ENCODE data around the gene LRRC58.

The LRRC58 gene

GRCh38 chr3:120339362-120339761 is 9.8 kb downstream of the LRRC58 start:
- Histone ChIP-seq H3K27ac (ENCODE audit: low read depth, low read length) (no peak overlapping the region), H3K4me3 (ENCODE audit: insufficient read depth, low read length, poor library complexity, severe bottlenecking) (no peak overlapping the region), H2AFZ (ENCODE audit: low read depth, low read length, severe bottlenecking) (no peak overlapping the region), H4K20me1 (ENCODE audit: low read depth, low read length) (peaks cover 19% of the 10 kb centered on the region), H3F3A (ENCODE audit: insufficient read depth) (no peaks in the 10 kb centered on the region), H3K79me2 (ENCODE audit: insufficient read depth, low read length) (peaks cover 96% of the 10 kb centered on the region), H3K9ac (ENCODE audit: low read length) (no peak overlapping the region), H3K27me3 (ENCODE audit: low read length) (no peaks in the 10 kb centered on the region), H3K4me2 (ENCODE audit: low read depth, low read length, poor library complexity, severe bottlenecking) (no peak overlapping the region), H3K36me3 (ENCODE audit: low read length) (peaks cover 72% of the 10 kb centered on the region), H3K9me2 (replicated peaks; ENCODE audit: insufficient read depth, low read length) (no peaks in the 10 kb centered on the region), H3K9me3 (ENCODE audit: insufficient read depth, low read length) (peaks cover 38% of the 10 kb centered on the region; the same call in 1 of the 2 replicates)
- TF ChIP-seq CTCF (IDR thresholded peaks at IDR 0.05; ENCODE audit: insufficient read depth, low read length, poor library complexity, severe bottlenecking) (no peak), EZH2phosphoT487 (conservative IDR thresholded peaks at IDR 0.05; ENCODE audit: low read length) (no peak)

GRCh38 chr3:120338517-120338916 is 10.6 kb downstream of the LRRC58 start:
- Histone ChIP-seq H3K79me2 (ENCODE audit: insufficient read depth, low read length) (peaks cover 88% of the 10 kb centered on the region), H3K27me3 (ENCODE audit: low read length) (no peaks in the 10 kb centered on the region), H4K20me1 (ENCODE audit: low read depth, low read length) (peaks cover 19% of the 10 kb centered on the region)

GRCh38 chr3:120332646-120333045 is 16.5 kb downstream of the LRRC58 start:
- peaks cover 14% of the 10 kb centered on the region for H4K20me1 ChIP-seq (ENCODE audit: low read depth, low read length)
- H3K36me3 ChIP-seq (ENCODE audit: low read length), result peaks cover 46% of the 10 kb centered on the region
- H3K9me2 ChIP-seq (replicated peaks; ENCODE audit: insufficient read depth, low read length), result no peaks in the 10 kb centered on the region
- no peaks in the 10 kb centered on the region for H3K9me3 ChIP-seq (ENCODE audit: insufficient read depth, low read length)
- TF ChIP-seq CTCF (IDR thresholded peaks at IDR 0.05; ENCODE audit: insufficient read depth, low read length, poor library complexity, severe bottlenecking), result no peak
- no peak for TF ChIP-seq EZH2phosphoT487 (conservative IDR thresholded peaks at IDR 0.05; ENCODE audit: low read length)
- no peak overlapping the region for H3K9ac ChIP-seq (ENCODE audit: low read length)
- H3F3A ChIP-seq (ENCODE audit: insufficient read depth), result no peaks in the 10 kb centered on the region; the same call in 1 of the 2 replicates
- H3K27me3 ChIP-seq (ENCODE audit: low read length), result no peaks in the 10 kb centered on the region
- H3K27ac ChIP-seq (ENCODE audit: low read depth, low read length), result no peak overlapping the region
- H3K4me3 ChIP-seq (ENCODE audit: insufficient read depth, low read length, poor library complexity, severe bottlenecking), result no peak overlapping the region
- no peak overlapping the region for H2AFZ ChIP-seq (ENCODE audit: low read depth, low read length, severe bottlenecking)
- no peak overlapping the region for H3K4me2 ChIP-seq (ENCODE audit: low read depth, low read length, poor library complexity, severe bottlenecking)
- H3K79me2 ChIP-seq (ENCODE audit: insufficient read depth, low read length), result peaks cover 30% of the 10 kb centered on the region

More at GRCh38 chr3:120338517-120338916, 10.6 kb downstream of the LRRC58 start:
- H3K4me3 ChIP-seq (ENCODE audit: insufficient read depth, low read length, poor library complexity, severe bottlenecking), result no peak overlapping the region
- no peak overlapping the region for H3K27ac ChIP-seq (ENCODE audit: low read depth, low read length)
- no peaks in the 10 kb centered on the region for H3F3A ChIP-seq (ENCODE audit: insufficient read depth)
- H3K9ac ChIP-seq (ENCODE audit: low read length), result no peak overlapping the region
- TF ChIP-seq CTCF (IDR thresholded peaks at IDR 0.05; ENCODE audit: insufficient read depth, low read length, poor library complexity, severe bottlenecking) (no peak), EZH2phosphoT487 (conservative IDR thresholded peaks at IDR 0.05; ENCODE audit: low read length) (no peak)
- H3K36me3 ChIP-seq (ENCODE audit: low read length), result peaks cover 68% of the 10 kb centered on the region
- H2AFZ ChIP-seq (ENCODE audit: low read depth, low read length, severe bottlenecking), result no peak overlapping the region
- peaks cover 38% of the 10 kb centered on the region; the same call in 1 of the 2 replicates for H3K9me3 ChIP-seq (ENCODE audit: insufficient read depth, low read length)
- H3K9me2 ChIP-seq (replicated peaks; ENCODE audit: insufficient read depth, low read length), result no peaks in the 10 kb centered on the region
- H3K4me2 ChIP-seq (ENCODE audit: low read depth, low read length, poor library complexity, severe bottlenecking), result no peak overlapping the region

Measured in SU-DHL-6 (cell line).